ENCODE measurements around the gene LDB2.
"Not testable (repeated sequence)": the region's sequence is repeated elsewhere in the genome, so short reads cannot be mapped to it uniquely, and the experiment has no call there.

Gene LDB2
- 0 reads per million in 2 donors for total RNA-seq

DNA sequence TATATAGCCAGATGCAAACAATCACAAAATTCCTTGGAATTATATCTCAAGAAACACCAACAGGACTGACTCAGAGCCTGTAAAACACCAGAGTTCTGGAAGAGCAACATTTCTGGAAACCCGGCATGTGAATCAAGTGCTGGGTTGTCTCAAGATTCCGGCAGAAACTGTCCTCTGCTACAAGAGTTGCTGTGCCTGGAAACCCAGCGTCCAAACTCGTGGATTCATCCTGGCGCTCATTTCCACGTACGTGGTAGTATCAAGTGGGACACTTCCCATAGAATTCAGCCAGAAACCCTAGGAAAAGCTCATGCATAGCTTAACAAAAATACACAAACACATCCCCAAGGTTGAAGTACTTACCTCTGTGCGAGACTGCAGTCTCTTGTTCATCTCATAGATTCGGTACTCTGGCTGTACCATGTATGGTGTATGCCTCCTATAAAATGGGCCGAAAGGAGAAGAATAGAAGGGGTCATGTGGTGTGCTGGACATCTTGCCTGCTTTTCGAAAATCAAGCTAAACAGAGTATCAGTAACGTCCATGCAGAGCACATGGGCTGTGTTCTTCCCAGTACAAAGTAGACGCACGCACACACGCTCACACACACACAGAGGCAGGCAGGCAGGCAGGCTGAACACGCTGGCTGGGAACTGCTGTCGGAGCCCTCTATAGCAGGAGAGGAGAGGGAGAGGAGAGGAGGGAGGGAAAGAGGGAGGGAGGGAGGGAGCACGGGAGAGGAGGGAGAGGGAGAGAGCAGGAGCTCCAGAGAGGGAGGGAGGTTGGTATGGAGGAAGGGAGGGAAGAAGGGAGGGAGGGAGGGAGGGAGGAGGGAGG, at the start of gene LDB2:
TSS of gene LDB2 (minus strand) at position 655 of the 837 bp plus-strand sequence.
- no peak for DNase-seq

DNA sequence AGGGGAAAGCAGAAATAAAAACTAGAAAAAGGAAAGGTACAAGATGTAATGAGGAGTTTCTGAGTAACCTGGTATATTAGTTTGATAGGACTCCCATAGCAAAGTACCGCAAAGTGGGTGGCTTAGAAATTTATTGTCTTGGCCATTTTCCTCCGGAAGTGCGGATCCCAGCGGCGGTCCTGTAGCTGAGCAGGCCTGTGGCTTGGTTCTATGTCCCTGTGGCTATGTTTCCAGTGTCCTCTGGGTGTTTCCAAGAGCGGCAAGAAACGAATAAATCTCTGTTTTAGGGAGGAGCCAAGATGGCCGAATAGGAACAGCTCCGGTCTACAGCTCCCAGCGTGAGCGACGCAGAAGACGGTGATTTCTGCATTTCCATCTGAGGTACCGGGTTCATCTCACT, 44.0 kb upstream of the LDB2 start:
- DNase-seq, result no peak

DNA sequence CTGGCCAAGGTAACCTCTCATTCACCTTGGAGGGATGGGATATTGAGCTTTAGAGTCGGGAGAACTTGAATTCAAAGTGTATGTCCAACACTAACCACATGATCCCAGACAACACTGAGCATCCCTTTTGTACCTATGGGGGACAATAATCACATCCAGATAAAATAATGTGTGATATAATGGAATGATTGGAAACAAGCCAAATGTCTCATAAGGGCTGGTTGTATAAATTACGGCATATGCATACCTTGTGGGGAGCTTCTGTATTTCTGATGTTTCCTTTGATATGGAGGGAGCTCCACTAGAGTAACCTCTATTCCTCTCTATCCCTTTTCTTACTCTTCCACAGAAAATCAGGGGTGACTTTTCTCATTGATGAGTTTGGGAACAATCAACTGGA, 40.7 kb upstream of the LDB2 start:
- DNase-seq, result no peak

DNA sequence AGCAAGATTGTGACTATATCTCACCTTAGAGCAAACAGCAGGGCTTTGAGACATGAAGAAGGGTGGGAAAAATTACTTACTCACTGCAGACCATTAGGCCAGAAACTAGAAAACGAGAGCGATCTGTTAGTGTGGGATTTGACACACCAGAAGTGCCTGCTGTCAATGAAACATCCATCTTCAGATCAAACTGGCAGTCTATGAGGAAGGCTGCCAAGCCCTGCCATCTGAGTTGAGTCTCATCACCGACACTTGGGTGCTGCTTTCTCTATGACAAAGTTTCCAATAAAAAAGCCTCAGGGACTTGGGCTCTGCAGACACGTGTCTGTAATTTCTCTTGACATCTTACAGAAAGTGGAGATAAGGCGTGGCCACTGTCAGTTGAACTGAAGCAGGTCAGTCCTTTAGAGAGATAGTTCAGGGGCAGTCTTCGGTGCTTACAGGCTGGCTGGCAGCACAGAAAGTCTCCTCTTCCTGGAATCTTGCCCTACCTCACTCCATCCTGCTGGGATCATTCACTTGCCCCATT, 40.1 kb upstream of the LDB2 start:
- DNase-seq, result no peak

DNA sequence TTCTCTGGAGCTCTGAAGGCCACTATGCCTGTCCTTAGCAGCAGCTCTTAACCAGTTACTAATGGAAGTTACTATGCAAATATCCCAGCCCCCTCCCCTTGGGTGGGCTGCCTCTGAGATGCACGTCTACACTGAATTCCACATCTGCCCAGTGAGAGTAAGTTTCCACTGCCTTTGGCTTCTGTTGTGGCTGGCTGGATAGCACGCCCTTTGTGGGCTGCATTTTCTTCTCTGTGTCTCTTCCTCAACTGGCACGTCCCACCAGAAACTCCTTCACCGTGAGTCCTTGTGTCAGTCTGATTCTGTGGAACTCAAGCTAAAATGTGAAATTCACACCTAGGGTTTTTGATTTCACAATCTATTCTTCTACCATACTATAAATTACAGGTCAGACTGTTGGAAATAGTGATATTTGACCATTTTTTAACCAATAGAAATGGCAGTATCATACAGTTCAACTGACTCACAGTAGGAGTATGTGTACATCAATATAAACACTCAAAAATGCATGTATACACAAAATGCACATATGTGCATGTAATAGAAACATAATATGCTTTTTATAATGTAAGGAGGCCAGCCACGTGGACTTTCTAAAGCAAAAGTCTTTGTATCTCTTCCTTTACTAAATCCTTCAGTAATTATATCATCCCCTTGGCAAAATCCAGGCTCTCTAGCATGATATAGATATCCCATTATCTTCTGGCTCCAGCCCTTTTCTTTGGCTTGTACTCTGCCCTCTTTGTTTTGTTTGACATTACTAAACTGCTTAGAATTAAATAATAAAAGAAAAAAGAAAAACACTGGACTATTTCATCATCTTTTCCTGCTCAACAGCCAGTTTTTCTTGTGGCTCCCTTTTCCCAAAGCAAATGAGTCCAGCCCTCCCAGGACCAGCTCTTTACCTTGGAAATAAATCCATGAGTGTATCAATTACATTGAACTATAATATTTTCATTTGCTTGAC, 33.2 kb upstream of the LDB2 start:
- DNase-seq, result no peak

DNA sequence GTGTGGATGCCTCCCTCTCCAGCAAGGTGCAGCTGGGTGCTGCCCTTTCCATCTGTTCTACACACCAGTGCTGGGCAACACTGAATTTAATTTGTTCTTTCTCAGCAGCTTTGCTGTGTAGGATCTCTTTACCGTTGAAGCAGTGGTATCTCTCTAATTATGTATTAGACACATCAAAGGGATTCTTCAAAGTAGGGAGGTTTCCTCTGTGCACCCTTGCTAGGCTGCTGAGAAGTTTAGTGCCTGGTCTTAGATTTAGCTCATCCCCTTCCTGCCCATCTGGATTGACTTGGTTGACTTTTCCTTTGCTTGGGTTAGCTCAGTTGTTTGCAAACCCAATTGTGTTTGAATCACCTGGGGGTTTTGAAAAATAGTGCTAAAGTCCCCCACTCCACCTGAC, 27.8 kb upstream of the LDB2 start:
- no peak for DNase-seq

DNA sequence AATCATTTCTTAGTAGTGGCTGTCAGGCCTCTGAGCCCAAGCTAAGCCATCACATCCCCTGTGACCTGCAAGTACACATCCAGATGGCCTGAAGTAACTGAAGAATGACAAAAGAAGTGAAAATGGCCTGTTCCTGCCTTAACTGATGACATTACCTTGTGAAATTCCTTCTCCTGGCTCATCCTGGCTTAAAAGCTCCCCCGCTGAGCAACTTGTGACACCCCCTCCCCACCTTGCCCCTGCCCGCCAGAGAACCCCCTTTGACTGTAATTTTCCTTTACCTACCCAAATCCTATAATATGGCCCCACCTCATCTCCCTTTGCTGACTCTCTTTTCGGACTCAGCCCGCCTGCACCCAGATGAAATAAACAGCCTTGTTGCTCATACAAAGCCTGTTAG, 20.3 kb upstream of the LDB2 start:
- not testable (repeated sequence) for DNase-seq

DNA sequence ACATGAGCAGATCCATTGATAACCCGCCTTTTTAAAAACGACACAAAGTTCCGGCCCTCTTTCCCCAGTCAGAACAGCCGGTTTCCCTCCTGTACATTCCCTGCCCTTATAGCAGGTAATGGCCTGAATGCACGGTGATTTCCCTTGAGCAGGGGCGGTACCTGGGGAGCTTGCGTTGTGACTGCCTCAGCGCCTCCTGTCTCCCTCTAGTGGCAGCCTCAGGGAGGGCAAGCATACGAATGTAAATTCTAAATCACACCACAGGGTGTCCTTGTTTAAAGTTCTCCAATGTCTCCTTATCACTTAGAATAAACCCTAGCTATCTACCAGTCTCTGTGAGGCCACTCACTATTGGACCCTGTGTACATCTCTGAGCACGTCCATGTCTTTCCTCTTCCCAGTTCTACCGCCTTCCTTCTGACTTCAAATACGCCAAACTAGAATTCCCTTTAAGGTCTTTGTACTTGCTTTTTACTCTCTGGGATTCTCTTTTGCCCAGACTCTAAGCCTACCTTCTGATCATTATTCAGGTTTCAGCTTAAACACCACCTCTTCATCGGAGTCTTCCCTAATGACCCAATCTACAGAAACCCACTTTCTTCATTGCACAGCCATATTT, 18.4 kb upstream of the LDB2 start:
- DNase-seq, result peak; percentile 37

DNA sequence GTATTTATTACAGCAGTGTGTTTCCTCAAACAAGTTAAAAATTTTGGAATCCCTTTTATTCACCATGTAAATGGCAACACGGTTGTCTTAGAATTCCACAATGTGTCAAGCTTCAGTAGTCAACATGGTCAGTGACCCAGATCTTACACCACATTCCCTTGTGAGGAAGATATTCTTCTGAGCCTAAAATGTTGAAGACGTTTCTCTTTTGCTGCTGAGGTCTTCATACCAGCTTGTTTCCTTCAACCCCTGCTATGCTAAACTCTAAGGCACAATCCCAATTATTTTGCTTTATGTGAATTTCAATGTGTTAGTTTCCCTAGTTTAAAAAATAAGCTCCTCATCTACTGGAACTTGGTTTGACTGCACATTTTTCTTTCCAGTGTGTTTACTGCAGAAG, 17.6 kb upstream of the LDB2 start:
- no peak for DNase-seq

DNA sequence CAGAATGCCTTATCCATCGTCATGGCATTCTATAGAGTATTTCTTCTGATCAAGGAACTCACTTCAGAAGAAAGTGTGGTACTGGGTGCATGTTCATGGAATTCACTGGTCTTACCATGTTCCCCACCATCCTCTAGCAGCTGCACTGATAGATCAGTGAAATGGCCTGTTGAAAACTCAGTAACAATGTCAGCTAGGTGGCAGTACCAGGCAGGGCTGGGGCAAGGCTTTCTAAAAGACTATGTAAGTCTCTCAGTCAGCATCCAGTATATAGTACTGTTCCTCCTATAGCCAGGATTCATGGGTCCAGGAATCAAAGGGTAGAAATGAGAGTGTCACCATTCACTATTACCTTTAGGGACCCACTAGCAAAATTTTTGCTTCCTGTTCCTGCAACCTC, 15.8 kb upstream of the LDB2 start:
- DNase-seq, result no peak

DNA sequence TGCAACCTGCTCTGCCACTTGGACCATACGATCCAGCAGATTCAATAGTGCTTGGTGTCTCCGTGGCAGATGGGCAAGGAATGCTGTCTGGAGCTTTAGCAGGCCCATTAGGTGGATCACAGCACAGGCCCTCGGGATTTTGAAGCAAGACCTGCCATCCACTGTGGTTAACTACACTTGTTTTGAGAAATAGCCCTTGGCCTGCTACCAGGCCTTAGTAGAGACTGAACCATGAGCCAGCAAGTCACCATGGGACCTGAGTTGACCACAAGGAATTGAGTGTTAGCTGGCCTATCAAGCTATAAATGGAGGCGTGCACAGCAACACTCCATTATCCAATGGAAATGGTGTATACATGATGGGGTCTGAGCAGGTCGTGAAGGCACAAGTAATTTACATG, 14.5 kb upstream of the LDB2 start:
- no peak for DNase-seq

DNA sequence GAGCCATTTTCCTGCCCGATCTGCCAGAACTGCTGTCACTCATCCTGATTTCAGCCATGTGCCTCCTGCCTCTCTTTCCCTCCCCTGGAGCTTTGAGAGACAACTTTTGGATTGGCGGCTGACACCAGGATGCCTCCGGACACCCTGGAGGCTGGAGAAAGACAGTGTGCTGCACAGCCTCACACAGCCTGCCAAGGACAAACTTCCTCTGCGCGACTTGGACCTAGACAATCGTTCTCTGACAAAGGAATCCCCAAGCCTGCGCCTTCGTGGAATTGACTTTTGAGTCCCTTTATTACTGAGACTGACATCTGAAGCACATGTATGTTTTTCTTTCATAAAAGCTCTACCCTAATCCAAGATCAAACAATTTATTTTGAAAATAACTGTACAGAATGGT, 10.8 kb upstream of the LDB2 start:
- DNase-seq, result no peak

DNA sequence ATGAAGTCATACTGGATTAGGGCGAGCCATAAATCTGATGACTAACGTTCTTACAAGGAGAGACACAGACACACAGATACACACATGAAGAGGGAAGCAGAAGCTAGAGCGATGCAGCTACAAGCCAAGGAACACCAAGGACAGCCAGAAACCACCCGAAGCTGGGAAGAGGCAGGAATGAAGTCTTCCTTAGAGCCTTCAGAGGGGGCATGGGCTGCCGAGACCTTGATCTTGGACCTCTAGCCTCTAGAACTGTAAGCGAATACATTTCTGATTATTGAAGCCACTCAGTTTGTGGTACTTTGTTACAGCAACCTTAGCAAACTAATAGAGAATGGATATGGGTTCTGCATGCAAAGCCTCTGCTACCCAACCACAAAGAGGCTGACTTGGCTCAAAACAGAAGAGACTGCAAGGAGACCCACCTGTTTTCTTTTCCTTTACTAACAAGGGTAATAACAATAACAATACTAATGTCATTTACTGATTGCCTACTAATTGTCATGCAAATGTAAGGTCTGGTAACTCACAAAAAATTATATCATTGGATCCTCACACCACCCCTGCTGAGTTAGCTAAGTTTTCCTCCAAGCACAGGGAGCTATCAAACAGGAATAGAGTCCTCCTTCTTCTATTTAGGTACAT, 10.1 kb upstream of the LDB2 start:
- no peak for DNase-seq

DNA sequence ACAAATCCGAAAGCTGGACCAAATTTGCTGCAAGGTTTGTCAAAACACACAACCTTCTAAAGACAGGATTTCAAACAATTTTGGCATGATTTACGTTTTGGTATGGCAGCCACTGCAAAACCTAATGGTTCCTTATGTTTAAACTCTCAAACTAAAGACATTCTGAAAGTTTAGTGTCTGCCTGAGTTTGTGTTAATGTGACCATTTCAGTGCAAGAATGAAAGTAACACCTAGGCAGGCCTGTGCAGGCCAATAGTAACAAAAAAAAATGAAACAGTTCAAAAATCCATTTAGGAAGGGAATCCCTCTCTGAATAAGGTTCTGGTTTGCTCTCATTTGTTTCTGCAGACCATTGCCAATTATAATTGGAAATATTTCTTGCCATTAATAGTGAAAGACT, 1.9 kb upstream of the LDB2 start:
- no peak for DNase-seq

DNA sequence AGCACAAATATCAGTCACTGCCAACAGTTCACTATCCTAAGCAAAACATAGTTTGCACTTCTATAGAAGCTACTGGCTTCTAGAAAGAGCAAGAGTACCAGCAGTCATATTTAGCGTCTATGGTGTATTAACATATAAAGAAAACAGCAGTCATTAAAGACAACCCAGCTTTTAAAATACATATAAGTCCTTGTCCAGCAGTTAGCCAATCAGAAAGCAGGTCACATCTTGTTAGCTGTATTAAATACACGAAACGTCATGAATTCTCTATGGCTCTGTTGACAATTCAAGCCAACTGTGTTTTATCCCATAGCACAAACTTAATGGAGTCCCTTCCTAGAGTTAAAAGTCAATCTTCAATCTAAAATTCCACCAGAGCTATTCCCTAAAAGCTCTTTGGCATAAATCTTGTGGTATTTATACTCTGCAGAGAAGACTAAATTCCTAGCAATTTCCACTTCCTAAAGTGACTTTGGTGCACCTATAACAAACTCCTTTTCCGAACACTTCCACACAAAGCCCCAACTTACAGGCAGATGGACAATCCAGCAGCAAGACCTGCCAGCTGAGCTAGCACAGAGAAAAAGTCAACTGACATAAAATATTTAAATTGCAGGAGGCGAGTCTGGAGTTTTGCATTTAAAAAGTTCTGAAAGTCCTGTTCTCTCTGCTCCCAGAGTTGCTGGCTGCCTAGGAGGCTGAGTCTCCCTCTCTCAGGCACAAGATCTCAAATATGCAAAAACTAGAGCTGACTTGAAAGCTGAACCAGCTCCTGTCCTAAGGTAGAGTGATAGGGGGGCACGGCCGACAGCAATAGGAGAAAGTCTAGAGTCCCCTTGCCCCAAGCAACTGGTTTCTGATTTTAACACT, 1.3 kb downstream of the LDB2 start:
- no peak for DNase-seq

DNA sequence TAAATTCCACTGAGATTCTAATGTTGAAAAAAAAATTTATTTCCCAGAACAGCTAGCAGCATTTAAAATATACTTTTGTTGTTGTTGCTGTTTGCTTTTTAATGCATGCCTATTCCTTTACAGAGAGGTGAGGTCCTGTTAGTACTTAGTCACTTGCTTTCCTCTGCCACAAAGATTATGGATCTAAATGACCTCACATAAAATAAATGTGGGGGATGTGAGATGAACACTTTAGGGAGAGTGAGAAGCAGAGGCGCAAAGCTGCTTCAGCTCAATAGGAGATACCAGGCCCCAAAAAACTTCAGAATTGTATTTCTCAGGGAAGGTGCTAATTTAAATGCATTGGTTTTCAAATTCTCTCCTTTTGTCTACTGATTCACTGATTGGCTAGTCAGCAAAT, 4.0 kb downstream of the LDB2 start:
- DNase-seq, result no peak

DNA sequence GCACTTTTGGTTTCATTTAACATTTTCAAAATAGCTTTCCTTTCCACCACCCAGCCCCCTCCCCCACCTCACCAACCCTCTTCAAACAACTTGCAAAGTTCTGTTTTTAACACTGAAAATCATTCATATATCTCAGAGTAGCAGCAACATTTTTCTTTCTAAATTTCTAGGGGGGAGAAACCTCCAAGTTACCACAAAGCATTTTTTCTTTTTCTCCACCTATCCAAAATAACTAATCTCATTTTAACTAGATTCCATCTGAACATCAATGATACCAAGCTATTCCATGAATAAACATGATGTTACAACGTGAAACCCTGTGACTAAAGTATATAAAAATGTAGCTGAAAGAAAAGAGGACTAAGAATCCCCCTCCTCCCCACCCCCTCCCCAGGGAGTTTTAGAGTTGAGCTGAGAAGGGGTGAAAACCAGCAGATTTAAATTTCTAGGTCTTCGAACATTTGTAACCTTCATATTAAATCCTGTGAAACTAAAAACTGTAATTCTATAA, 5.2 kb downstream of the LDB2 start:
- DNase-seq, result no peak

DNA sequence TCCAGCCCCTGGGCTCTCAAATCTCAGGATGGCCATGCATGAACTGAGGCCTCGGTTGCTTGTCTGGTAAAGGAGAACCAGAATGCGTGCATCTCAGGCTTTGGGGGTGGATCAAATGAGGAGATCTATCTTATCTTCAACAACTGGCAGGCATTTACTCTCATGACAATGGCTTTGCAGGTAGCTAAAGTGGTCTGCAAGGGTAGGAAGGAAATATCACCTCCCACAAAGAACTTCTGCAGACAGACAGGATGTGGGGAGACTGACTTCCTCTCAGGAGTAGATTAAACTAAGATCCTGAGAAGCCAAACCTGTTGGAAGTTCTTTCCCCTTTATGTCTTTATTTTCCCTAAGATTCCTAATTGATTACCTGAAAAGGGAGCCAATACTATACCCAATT, 7.8 kb downstream of the LDB2 start:
- DNase-seq, result no peak

DNA sequence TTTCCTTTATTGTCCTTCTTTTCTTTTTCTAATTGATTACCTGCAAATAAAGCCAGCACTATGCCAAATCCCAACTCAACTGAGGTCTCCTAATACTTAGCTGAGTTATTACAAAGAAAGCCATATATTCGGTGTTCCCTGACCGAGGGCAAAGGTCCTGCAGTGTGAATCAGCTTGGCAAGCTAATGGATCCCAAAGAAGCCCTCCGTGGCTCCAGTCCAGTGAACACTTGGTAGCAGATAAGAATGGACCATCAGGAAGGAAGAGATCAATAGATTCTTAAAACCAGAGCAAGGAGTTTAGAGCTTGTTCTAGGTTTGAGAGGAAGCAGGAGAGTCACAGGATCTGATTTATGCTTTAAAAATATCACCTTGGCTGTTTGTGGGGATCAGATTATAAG, 8.5 kb downstream of the LDB2 start:
- no peak for DNase-seq

DNA sequence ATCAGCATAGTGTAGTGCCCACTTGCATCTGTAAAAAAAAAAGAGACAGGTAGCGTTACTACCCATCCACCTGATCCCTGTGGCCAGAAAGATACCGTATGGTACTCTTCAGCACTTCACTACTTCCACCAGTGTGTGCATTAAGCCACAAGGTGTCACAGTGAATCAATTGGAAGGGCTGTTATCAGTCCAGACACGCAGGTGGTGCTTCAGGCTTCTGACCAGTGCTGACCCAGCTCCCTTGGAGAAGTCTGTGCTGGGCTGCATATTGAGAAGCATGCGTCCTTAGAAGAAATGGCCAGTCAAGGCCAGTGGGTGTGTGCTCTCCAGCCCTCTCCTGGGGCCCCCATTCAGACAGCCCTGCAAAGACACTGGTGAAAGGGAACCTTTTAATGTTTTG, 10.6 kb downstream of the LDB2 start:
- DNase-seq, result no peak

All from T-helper 9 cell (primary cell).